Stimulated activated CD4-positive, alpha-beta T cell treated with anti-CD3 and anti-CD28 coated beads, Interleukin-12 subunit alpha, Interleukin-12 subunit beta, amount 100 ng/mL, for 48 hours (primary cell): ENCODE results near the gene CD2AP.

Experiments
- DNase-seq, 3 donors: peaks; one replicate each; pipeline ENCODE4 v3.0.0-alpha.2; 2020; ENCODE audit warnings: low read depth in 2 of 3, low spot score in 1 of 3

CD2AP gene

DNA sequence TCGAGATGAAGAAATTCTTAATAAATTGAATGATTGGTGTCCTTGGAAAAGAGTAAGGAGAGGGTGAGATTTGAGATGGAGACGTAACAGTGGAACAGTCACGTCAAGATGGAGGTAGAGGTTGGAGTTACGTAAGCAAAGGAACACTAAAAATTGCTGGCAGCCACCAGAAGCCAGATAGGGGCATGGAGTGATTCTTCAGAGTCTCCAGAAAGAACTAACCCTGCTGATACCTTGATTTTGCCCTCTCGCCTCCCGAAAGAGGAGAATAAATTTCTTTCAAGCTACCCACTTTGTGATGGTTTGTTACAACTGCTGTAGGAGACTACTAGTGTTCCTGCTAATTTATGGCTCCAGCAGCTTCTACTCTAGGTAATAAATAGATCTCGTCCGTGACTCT is 17.6 kb downstream of the CD2AP start:
- no peak for DNase-seq

DNA sequence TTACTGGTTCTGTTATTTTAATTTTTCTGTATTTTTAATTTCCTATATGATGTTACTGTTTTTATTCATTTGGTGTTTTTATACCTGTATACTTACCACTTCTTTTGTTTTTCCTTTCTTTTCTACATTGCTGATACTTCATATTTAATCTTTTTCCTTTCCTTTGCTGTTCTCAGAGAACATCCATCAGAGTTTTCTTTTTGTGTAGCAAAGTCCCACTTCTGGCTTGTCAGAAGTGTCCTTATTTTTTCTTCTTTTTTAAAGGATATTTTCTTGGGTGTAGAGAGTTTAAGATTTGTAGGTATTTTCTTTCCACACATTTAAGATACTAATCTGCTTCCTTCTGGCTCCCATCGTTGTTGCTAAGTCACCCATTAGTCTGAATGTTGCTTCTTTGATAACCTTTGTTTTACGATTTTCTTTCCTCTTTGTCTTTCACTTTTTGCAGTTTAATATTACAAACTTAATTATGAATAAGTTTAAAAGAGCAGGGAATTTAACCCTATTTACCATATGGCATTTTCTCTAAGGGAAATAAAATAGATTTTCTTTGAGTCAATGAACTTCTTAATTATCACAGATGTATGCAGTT is 18.5 kb downstream of the CD2AP start:
- DNase-seq: no peak

DNA sequence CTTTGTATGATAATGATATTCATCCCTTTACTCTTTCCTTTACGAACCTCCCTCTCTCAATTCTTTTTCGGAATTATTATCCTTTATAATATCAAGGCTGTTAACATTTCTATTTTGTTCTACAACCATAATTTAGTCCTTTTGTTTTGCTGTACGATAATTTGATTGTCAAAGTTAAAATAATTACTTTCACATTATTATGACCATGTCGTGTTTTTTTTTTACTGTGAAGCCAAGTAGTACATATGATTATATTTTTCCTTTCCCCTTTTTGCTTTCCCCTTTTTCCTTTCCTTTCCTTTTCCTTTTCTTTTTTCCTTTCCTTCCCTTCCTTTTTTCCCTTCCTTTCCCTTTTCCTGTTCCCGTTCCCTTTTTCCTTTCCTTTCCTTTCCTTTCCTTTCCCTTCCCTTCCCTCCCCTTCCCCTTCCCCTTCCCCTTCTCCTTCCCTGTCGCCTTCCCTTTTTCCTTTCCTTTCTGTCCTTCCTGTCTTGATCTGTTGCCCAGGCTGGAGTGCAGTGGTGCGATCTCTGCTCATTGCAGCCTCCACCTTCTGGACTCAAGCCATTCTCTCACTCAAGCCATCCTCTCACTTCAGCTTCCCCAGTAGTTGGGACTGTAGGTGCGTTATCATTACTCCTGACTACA is 19.5 kb downstream of the CD2AP start:
- DNase-seq: no peak

DNA sequence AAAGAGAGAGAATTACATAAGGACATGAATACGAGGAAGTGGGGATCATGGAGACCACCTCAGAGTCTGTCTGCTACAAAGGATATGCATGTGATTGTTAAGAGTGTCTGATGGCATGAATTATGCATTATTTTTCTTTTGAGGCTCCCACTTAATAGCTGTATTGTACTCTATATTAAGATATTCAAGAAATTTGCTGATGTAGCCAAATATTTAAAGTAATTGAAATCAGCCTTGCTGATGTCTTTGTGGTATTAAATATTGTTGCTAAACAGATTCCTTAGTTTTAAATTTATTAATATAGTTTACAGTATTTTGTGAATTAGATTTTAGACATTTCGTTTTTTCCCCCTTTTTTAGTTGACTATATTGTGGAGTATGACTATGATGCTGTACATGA is 25.3 kb downstream of the CD2AP start:
- no peak for DNase-seq

DNA sequence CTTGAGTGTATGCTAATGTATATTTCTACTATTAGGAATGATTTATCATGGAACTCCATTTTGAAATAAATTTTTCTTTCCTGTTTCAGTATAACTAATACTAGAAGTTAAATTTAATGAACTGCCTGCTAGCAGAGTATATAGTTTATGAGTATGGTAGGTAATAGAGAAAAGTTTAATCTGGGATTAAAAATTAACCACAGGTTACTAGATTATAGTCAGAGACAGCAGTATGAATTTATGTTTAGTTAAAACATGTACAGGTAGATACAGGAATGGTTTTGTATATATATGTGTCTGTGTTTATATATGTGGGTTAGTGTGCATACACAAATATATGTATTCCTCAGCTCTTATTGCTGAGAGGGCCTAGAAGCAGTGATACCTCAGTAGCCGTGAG is 32.3 kb downstream of the CD2AP start:
- DNase-seq: no peak

DNA sequence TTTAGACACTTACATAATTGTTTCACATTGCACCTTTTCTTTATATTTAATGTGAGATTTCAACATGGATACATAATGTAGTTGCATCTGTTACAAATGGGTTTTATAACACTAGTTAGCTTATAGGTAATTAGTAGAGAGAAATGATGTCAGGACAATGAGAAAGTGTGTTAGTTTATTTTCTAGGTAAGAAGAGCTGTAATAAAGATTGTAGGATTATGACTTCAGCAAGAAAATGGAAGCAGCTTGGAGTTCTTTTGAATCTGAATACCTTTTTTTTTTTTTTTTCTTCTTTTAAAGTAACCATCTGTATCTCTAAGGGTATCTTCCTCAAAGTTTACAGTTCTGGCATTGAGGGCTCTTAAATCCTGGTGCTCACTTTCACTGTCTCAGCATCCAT is 35.3 kb downstream of the CD2AP start:
- DNase-seq: no peak

DNA sequence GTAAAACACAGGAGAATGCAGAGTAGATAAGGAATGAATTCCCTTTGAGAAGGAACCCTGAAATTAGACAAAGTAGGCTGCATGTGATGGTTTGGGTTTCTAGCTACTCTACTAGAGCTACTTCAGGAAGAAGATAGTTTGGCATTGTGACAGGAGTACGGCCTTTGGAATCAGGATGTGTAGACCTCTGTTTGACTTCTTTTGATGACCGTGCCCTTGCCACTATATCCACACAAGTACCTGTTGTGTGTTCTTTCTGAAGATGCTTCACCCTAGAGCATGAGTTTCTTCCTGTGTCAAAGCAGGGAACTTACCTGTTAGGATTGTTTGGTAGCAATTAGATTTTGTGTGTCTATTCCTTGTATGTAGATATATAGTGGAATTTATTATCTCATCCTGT is 41.7 kb downstream of the CD2AP start:
- DNase-seq: no peak

DNA sequence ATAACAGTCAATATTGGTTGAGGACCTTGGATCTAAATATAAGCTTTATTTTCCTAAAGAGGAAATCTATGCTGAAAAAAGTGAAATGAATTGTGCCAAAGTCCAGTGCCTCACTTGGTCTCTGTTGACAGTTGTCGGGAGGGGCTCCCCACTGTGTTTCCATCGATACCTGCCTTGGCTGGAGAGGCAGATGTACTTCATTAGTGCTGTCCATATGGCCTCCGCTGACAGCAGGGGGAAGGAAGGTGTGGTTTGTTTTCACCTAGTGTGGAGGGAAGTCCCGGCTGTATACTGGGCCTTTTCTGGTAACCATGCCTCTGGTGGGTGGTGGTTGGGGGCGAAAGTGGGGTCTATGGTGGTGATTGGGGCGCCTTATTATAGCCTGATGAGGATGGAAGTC is 42.7 kb downstream of the CD2AP start:
- DNase-seq: no peak

DNA sequence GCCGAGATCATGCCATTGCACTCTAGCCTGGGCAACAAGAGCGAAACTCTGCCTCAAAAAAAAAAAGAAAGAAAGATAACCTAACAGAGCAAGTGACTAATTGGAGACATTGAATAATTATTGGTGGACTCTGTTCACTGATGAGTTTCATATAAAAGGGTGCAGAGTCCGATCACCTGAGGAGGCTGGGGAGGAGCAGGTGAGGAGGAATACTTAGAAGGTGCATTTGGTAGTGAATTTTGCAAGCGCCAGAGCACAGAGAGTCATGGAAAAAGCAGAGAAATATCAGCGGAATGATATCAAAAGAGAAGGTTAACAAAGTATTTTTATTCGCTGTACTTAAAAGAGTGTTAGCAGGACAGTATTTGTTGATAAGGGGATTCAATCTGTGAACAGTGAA is 44.4 kb downstream of the CD2AP start:
- DNase-seq: no peak

DNA sequence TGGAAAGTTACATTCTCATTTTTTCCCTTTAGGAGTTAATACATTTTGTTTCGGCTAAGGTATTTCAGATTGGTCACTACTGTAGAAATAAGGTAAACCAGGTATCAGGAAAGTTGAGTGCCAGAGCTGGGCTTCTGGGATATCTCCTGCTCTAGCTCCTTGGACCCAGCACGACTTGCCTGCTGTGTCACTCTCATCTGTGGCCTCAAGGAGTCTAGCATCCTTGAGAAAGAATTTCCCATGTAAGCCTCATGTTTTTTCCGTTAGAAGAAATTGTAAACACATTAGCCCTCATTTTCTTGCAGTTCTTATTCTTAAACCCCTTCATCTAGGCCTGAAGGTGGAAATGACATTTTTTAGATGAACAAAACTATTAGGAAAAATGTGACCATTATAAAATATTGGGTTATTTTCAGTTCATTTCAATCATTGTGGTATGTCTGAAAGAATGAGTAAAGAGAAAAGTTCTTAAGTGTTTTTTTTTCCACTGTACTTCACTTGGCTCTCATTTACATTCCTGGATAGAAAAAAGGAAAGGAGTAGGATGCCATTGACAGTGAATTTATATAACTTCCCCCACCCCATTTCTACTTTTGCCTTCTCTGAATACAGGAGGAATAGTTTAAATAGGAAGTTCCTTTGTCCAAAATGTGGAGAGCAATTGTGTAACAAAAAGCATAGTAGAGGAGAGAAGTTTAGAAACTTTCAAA is 46.7 kb downstream of the CD2AP start:
- no peak for DNase-seq

DNA sequence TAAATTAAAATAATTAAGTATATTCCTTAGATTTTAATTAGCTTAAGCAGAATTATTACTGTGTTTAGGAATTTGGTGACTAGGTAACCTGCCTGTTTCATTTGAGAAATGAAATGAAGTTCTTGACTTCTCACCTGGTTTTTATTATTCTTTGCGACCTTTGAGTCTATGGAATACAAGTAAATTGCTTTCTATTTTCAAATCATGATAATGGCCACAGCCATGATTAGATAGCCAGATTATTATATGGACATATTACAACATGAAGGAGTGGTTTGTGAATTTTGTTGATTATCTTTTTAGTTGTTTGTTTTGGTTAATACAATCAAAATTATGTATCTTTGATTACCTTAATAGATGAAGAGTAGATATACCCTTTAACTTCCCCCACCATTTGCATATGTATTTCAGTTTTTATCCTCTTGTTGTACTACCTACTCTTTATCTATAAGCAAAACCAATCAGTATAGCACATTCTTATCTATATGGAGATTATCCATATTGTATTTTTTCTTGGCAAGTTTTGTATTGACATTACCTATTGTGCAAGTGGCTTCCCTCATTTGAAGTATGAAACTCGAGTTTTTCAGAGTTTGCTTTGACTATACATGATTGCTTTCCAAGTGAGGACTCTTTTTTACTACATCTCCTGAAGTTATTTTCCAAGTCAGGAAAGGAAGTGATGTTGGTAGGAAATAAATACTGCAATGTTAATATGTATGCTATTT is 47.9 kb downstream of the CD2AP start:
- no peak for DNase-seq

DNA sequence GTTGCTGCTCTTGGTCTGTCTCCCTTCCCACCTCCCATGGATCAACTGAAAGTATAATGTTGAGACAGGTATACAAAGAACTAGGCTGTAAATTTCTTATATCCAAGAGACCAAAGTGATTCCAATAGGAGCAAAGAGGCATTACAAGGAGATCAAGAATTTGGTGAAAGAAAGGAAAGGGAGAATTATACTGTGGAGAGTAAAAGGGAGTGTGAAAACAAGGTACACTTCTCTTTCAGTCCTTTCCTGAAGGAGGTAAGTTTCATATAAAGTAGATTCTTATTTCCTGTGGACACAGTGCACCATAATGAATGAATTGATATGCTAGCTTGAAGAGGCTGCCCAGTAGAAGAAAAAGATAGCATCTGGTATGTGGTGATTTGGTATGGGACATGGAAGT is 49.7 kb downstream of the CD2AP start:
- no peak for DNase-seq

DNA sequence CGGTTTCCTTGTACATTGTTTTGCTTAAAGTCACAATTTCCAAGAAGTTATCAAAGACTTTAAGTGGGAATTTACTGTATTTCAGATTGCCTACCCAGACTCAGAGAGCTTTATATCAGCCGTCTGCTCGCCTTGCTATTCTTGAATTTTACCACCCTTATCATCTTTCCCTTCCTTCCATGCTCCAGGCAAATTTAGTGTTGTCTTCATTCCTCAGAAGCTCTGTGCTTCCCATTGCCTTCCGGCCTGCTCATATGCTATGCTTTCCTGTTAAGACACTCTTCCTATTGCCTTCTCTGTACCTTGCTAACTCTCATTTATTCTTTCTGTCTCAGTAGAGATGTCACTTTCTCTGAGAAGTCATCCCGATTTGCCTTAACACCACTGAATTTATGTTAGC is 52.1 kb downstream of the CD2AP start:
- no peak for DNase-seq

DNA sequence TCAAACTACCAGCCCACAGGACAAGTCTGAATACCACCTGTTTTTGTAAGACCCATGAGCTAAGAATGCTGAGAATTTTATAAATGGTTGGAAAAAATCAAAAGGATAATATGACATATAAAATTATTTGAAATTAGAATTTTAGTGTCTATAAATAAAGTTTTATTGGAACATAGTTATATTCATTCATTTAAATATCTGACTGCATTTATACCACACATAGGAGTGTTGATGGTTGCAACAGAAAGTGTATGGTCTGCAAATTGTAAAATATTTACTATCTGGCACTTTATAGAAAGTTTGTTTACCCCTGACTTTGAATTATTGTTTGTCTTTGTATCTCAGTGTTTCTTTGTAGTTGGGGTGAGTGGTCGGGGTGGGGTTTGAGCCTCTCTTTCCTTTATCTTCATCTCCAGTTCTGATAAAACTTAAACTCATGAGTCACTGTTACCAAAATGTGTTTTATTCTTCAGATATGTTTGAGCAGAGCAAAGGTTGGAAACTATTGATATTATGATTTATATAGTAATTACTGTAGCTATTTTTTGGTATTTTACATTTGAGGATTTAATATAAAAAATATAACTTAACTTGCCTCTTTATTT is 55.5 kb downstream of the CD2AP start:
- no peak for DNase-seq

DNA sequence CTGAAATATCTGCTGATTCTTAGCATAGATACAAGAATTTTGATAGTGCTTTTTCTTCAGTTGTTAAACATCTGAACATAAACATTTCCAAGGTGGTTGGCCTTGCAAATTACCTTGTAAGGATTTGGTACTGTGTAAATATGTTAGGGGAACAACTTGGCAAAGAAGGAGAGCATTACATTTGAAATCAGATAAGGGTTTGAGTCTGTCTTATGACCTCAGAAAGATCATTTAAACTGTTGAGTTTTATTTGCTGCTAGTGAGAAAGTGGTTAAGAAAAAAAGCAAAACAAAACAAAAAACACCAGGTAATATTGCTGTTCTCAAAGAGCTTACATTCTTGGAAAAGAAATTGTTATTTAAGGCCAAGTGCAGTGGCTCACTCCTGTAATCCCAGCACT is 56.5 kb downstream of the CD2AP start:
- DNase-seq: no peak

DNA sequence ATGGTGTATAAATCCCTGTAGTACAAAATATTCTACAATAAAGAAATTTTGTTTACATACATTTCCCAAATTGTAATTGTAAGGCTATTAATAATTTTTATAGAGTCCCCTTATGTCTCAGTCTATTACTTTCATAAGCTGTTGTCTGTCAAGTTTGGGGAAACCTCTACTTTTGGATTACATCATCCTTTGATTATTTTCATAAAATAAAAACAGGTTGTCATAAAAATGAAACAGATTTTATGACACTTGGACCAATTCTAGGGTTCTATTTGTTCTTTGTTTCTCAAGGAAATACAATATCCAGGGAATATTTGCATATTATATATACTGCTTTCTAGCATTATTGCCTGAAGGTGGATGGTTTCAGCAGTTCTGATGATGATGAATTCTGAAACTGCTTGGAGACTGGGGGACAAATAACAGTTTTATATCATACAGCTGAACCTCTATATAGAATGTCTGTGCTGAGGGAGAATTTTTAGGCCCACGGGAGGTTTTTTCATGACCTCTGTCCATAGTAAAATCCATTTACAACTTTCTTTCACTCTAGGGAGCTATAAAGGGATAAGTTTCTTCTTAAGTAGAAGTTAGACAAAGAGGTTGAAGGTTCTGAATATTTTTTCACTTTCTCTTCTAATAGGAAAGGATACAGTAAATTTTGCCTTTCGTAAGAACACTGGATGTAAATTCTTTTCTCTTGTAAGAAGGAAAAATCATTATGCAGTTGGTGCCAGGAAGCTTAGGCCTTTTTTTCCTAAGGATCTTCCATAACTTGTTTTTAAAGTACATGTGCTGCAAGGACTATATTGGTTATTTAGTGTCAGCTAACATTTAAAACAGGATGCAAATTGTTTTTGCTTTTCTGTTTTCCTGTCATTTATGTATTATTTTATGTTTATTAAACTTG is 58.0 kb downstream of the CD2AP start:
- no peak for DNase-seq

DNA sequence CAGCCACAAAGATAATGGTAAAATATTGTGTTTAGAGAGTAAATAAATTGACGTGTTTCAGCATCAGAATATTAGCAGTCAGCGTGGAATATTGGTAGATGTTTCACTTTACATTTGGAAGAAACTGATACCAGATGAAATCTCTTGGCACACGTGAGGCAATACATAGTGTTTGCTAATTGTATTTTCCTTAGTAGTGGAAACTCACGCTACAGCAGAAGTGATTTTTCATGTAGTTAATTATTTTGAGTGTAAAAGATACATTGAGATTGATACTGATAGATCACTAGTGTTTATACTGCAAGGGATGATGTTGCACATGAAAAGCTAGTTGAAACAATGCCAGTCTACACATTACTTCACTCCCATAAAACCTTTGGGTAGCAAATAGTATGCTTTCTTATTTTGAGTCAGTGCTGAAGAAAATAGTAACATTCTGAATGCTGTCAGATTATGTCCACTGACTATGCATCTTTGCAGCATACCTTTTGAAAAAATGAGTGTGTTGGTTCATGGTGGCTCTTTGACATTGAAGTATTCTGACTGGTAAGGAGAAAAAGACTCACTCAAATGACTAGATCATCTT is 59.3 kb downstream of the CD2AP start:
- no peak for DNase-seq

DNA sequence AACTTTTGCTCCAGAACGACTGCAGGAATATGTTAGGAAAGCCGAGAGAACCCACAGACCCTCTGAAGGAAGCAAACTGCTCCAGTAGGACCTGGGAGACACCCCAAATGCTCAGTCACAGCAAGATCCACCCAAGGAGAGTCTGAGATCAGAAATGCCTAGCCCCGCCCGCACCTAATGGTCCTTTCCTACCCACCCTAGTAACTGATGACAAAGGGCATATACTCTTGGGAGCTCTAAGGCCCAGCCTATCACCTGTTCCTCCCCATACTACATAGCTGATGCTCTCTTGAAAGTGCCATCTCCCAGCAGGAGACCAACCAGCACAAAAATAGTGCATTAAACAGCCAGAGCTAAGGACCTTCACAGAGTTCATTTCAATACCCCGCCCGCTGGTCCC is 67.6 kb downstream of the CD2AP start:
- no peak for DNase-seq

DNA sequence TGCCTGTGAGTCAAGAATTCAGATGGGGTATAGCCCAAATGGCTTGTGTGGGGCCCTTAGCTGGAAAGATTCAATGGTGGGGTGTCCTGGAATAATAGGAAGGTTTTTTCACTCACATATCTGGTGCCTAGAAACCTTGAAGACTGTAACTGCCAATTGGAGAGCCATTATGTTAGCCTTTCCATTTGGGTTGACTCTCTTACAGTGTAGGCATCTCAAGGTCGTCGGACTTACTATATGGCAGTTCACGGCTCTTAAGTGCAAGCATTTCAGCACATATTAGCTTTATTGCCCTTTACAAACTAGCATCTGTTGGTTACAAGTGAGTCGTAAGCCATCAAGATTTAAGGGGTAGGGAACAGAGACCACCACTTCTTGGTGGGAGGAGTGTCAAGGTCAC is 74.1 kb downstream of the CD2AP start:
- DNase-seq: no peak

DNA sequence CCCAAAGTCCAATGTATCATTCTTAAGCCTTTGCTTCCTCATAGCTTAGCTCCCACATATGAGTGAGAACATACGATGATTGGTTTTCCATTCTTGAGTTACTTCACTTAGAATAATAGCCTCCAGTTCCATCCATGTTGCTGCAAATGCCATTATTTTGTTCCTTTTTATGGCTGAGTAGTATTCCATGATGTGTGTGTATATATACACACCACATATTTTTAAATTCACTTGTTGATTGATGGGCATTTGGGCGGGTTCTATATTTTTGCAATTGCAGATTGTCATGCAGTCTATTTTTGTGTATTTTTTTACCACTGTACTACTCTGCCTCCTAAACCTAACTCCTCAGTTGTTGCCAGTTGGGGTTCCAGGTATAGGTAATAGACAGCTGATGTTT is 74.7 kb downstream of the CD2AP start:
- DNase-seq: no peak
